HepG2 (cell line): ENCODE results near the gene MBD3.
"Not testable (repeated sequence)": the region's sequence is repeated elsewhere in the genome, so short reads cannot be mapped to it uniquely, and the experiment has no call there.

Source experiments
- DZIP1 ChIP-seq: sonication (generic); formaldehyde crosslinking; IDR thresholded peaks from 2 replicates; pipeline ENCODE4 v1.5.0; 2020; ENCODE audit warnings: mild to moderate bottlenecking, missing genetic modification reagents
- ZC3H13 ChIP-seq: sonication (generic); formaldehyde crosslinking; IDR thresholded peaks from 2 replicates; pipeline ENCODE4 v1.8.1; 2023; ENCODE audit warnings: mild to moderate bottlenecking, missing genetic modification reagents, moderate library complexity

GRCh38 chr19:1535699-1536098 is 57.0 kb downstream of the MBD3 start:
- TF ChIP-seq ZC3H13 (CRISPR knock-in tag); DZIP1: not testable (repeated sequence)
